ENCODE results near the gene PLA2R1. TPM values are rescaled to one million over a fixed set of nuclear protein-coding genes. Genes with fewer than 3 reads are reported as not detected.
A peak's percentile ranks its signal among the peaks of the same experiment; 100 is the strongest.

PLA2R1 gene
- total RNA-seq, 1 donor from 2014 or later: 0.34 TPM

GRCh38 chr2:160028431-160029269, 33.8 kb downstream of the PLA2R1 start:
- H3K27me3 Mint-ChIP-seq (ENCODE audit: unreplicated experiment): no peaks in the 10 kb centered on the region
- H3K4me1 Mint-ChIP-seq (ENCODE audit: low read depth, unreplicated experiment): no peaks in the 10 kb centered on the region
- no peak for TF ChIP-seq CTCF (IDR thresholded peaks at IDR 0.05; ENCODE audit: partially characterized antibody, unreplicated experiment)
- H3K9me3 Mint-ChIP-seq (ENCODE audit: unreplicated experiment): no peaks in the 10 kb centered on the region
- no peaks in the 10 kb centered on the region for H3K36me3 Mint-ChIP-seq (ENCODE audit: unreplicated experiment)
- H3K27ac Mint-ChIP-seq (ENCODE audit: unreplicated experiment): no peak overlapping the region
- no peak overlapping the region for H3K4me3 Mint-ChIP-seq (ENCODE audit: unreplicated experiment)
- no peak for DNase-seq

- no peak for DNase-seq
- TF ChIP-seq CTCF (IDR thresholded peaks at IDR 0.05; ENCODE audit: partially characterized antibody, unreplicated experiment): peak; percentile 71
- H3K4me3 Mint-ChIP-seq (ENCODE audit: unreplicated experiment): no peak overlapping the region
- no peaks in the 10 kb centered on the region for H3K9me3 Mint-ChIP-seq (ENCODE audit: unreplicated experiment)
- H3K4me1 Mint-ChIP-seq (ENCODE audit: low read depth, unreplicated experiment): no peaks in the 10 kb centered on the region
- no peaks in the 10 kb centered on the region for H3K27me3 Mint-ChIP-seq (ENCODE audit: unreplicated experiment)
- no peak overlapping the region for H3K27ac Mint-ChIP-seq (ENCODE audit: unreplicated experiment)
- no peaks in the 10 kb centered on the region for H3K36me3 Mint-ChIP-seq (ENCODE audit: unreplicated experiment)
Observed at GRCh38 chr2:160022162-160022561, 40.3 kb downstream of the PLA2R1 start.

GRCh38 chr2:160019374-160020090, 42.9 kb downstream of the PLA2R1 start:
- Mint-ChIP-seq H3K9me3 (ENCODE audit: unreplicated experiment) (no peaks in the 10 kb centered on the region), H3K4me1 (ENCODE audit: low read depth, unreplicated experiment) (peaks cover 2% of the 10 kb centered on the region)

GRCh38 chr2:160015746-160016145, 46.7 kb downstream of the PLA2R1 start:
- H3K4me3 Mint-ChIP-seq (ENCODE audit: unreplicated experiment): no peak overlapping the region
- H3K27me3 Mint-ChIP-seq (ENCODE audit: unreplicated experiment): peaks cover under 1% of the 10 kb centered on the region
- H3K27ac Mint-ChIP-seq (ENCODE audit: unreplicated experiment): no peak overlapping the region
- no peak for TF ChIP-seq CTCF (IDR thresholded peaks at IDR 0.05; ENCODE audit: partially characterized antibody, unreplicated experiment)
- no peaks in the 10 kb centered on the region for H3K9me3 Mint-ChIP-seq (ENCODE audit: unreplicated experiment)
- no peak for DNase-seq
- no peaks in the 10 kb centered on the region for H3K36me3 Mint-ChIP-seq (ENCODE audit: unreplicated experiment)
- peaks cover 10% of the 10 kb centered on the region for H3K4me1 Mint-ChIP-seq (ENCODE audit: low read depth, unreplicated experiment)

More at GRCh38 chr2:160019374-160020090, 42.9 kb downstream of the PLA2R1 start:
- no peak overlapping the region for H3K27ac Mint-ChIP-seq (ENCODE audit: unreplicated experiment)
- no peaks in the 10 kb centered on the region for H3K27me3 Mint-ChIP-seq (ENCODE audit: unreplicated experiment)
- H3K36me3 Mint-ChIP-seq (ENCODE audit: unreplicated experiment): no peaks in the 10 kb centered on the region
- no peak for DNase-seq
- no peak overlapping the region for H3K4me3 Mint-ChIP-seq (ENCODE audit: unreplicated experiment)
- no peak for TF ChIP-seq CTCF (IDR thresholded peaks at IDR 0.05; ENCODE audit: partially characterized antibody, unreplicated experiment)

GRCh38 chr2:160014227-160014626, 48.2 kb downstream of the PLA2R1 start:
- Mint-ChIP-seq H3K27ac (ENCODE audit: unreplicated experiment) (no peak overlapping the region), H3K27me3 (ENCODE audit: unreplicated experiment) (peaks cover 2% of the 10 kb centered on the region), H3K36me3 (ENCODE audit: unreplicated experiment) (peaks cover 3% of the 10 kb centered on the region), H3K4me1 (ENCODE audit: low read depth, unreplicated experiment) (peaks cover 15% of the 10 kb centered on the region), H3K9me3 (ENCODE audit: unreplicated experiment) (no peaks in the 10 kb centered on the region), H3K4me3 (ENCODE audit: unreplicated experiment) (no peak overlapping the region)
- no peak for DNase-seq
- TF ChIP-seq CTCF (IDR thresholded peaks at IDR 0.05; ENCODE audit: partially characterized antibody, unreplicated experiment): no peak
